Measurements from ENCODE around the gene SDHA.
"Not testable (repeated sequence)": the region's sequence is repeated elsewhere in the genome, so short reads cannot be mapped to it uniquely, and the experiment has no call there.

The SDHA gene

DNA sequence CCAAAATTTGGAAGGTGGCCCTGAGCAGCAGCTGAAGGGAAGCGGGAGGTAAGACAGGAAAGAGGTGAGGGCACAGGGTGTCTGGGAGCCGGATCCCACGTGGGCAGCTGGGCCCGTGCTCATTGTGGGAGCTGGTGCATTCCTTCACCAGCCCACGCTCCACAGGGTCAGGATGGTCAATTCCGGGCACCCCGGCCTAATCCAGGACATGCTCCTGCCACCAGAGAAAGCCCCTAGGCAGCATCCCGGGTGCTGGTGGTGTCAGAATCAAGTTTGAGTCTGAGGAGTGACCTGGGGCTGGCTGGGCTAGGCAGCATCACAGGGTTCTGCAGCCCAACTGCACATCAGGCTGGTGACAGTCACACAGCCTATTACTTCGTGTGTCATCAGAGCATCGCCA, 46.2 kb downstream of the SDHA start:
- no peak for DNase-seq

DNA sequence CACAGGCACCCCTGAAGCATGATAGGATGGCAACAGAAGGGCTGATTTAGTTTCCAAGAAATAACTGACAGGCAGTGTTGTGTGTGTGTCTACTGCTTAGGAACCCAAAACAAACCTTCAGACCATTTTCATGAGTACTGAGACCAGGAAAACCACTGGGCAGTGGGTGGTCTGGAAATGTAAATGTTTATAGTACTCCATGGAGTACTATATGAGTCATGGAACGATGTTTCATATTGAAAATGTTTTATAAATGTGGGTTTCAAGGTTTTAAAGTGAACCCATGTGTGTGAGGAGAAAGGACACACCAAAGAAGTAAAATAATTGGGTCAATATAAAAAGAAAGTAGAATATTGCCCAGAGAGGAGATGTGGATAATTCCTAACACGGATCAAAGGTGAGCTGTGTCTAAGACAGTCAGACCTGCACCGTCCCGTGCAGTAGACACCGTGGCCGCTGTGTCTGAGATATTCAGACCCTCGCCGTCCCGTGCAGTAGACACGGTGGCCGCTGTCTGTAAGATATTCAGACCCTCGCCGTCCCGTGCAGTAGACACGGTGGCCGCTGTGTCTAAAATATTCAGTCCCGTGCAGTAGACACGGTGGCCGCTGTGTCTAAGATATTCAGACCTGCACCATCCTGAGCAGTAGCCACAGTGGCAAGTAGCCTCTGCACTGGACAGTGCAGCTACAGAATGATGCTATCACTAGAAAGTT, 48.3 kb downstream of the SDHA start:
- not testable (repeated sequence) for DNase-seq

DNA sequence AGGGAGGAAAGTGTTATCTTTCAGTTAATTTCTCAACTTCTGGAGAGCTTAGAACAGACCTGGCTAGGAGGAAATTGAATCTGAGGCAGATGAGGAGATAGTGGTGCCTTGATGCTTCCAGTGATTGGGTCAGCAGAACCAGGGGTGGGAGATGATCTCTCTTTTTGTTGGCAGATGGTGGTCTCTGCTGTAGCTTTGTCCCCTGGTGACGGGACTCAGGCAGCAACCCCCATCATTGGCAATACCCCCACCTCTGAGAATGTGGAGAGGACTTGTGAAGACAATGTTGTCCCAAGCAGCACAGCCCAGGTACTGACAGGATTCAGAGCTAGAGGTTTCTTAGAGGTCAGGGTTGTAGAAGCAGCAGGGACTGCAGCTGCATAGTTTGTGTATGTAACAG, 49.6 kb downstream of the SDHA start:
- no peak for DNase-seq

DNA sequence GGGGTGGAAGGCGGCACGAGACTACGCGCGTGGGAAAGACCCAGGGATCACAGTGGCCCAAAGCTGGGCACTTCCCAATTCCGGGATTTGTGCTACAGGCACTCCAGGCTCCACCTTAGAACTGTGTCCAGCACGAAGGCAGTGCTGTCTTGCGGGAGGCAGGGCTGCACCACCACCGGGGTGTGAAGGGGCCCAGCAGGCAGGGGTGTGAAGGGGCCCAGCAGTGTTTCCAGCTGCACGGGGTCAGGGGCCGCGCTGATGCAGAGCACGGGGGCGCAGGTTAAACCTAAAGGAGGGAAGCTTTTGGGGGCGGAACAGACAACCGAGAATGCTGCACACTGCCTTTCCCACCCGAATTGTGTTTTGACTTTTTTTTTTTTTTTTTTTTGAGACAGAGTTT, 52.2 kb downstream of the SDHA start:
- no peak for DNase-seq

- DNase-seq = not testable (repeated sequence)
Measured at GRCh38 chr5:271828-272167, 53.7 kb downstream of the SDHA start.

DNA sequence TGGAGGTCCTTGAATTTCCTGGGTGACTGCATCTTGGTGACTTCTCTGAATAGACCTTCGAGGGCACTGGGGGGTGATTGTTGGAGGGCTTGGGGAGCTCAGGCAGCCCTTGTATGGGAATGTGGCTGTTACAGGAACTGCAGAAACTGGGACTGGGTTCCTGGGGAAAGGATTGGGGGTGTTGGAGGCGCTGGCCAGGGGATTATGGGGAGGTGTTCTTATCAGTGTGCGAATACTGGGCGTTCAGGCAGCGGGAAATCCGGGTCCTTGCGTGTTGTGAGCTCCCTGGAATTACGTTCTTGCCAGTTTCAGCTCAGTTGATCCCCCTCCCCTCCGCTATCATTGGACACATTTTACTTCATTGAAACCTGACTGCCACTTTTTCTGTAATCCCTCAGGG, 55.0 kb downstream of the SDHA start:
- DNase-seq = not testable (repeated sequence)

GRCh38 chr5:273491-273890, 55.4 kb downstream of the SDHA start:
- DNase-seq = not testable (repeated sequence)

DNA sequence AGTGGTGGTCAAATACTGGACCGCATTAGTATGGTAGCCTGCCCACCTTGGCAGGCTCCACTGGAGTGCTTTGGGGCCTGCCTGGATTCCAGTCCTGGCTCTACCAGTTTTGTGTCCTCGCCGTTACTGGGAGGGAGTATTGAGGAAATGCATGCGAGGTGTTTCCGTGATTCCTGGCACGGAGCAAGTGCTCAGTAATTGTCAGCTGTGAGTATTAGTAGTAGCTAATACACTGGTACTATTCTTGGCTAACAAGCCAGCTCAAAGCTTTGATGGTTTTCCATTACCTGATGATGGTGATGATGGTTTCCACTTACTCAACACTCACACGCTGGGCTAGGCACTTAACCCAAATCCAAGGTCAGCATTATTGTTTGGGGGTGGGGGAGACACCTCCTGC, 56.2 kb downstream of the SDHA start:
- not testable (repeated sequence) for DNase-seq

DNA sequence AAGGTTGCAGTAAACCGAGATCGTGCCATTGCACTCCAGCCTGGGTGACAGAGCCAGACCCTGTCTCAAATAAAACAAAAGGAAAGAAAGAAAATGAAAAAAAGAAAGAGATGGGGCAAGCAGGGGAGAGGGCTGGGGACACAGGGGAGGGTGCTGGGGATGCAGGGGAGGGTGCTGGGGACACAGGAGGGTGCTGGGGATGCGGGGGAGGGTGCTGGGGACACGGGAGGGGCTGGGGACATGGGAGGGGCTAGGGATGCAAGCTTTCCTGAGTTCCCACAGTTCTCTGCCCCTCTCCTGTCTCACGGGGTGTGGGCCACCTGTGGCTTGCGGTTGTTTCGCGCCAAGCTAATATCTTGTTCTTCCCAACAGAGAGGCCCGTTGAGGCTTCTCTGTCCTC, 60.5 kb downstream of the SDHA start:
- no peak for DNase-seq

- not testable (repeated sequence) for DNase-seq
Measured at GRCh38 chr5:279051-279665, 61.0 kb downstream of the SDHA start.

- no peak for DNase-seq
Measured at GRCh38 chr5:285991-286557, 68.0 kb downstream of the SDHA start.

DNA sequence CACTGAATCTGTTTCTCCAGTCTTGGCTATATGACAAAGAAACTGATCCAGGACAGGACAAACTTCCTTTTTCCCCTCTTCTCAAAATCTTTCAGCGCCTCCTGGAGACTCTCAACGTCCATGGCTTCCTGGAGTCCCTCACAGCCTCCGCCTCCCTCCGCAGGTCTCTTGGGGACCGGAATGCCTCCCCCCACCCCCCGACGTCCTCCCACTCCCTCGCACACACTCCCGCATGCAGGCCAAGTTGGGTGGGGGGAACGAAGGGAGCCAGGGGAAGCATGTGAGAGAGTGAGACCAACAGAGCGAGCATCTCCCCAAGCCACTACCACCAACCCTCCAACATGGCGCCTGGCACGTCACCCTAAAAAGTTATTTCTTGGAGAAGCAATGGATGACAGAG, 72.1 kb downstream of the SDHA start:
- not testable (repeated sequence) for DNase-seq

GRCh38 chr5:291345-291744, 73.2 kb downstream of the SDHA start:
- not testable (repeated sequence) for DNase-seq

DNA sequence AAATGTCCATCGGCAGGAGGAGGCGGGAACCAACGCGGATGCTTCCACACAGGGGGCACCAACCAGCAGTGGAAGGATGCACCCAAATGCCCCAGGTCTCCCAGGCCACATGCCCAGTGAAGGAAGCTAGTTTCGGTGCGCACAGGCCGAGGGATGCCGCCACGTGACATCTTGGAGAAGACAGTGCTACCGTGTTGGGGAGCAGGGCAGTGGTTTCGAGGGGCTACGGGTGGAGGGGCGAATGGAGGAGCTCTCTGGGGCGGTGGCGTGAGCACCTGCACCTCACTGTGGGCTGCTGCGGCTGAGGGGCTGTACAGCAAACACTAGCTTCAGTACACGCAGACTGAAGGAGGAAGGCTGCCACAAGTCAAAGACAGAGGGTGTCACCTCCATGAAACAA, 76.7 kb downstream of the SDHA start:
- not testable (repeated sequence) for DNase-seq

DNA sequence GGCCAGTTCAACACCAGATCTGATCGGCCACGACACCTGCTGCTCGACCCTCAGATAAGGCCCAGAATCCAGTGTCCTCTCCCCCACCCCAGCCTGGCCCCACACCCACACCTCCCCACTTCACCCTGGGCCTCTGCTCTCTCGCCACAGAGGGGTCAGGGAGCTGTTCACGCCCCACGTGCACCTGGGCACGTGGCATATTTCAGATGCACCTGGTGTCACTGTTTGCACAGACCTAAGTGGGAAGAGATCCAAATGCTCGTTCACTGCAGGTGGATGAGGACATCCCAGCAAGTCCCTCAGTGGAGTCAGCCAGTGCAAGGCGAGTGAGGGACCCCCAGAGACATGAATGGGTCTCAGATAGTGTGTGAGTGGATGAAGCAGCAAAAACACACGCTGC, 78.1 kb downstream of the SDHA start:
- not testable (repeated sequence) for DNase-seq

GRCh38 chr5:296954-297353, 78.8 kb downstream of the SDHA start:
- peak; percentile 36 for DNase-seq

DNA sequence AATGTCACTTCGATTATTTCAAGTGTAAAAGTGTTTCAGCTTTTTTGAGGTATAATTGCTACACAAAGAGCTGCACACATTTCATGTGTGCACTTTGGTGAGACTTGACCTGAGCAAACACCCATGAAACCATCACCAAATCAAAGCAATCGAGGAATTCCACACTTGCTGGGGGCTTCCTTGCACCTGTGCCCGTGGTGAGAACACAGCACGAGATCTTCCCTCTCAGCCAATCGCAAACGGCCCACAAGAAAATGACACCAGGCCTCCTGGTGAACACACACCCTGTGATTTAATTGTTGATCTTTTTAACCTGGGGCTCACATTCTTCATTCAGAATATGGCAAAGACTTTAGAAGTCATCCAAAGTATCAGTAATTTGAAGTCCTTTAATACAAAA, 79.3 kb downstream of the SDHA start:
- not testable (repeated sequence) for DNase-seq

DNA sequence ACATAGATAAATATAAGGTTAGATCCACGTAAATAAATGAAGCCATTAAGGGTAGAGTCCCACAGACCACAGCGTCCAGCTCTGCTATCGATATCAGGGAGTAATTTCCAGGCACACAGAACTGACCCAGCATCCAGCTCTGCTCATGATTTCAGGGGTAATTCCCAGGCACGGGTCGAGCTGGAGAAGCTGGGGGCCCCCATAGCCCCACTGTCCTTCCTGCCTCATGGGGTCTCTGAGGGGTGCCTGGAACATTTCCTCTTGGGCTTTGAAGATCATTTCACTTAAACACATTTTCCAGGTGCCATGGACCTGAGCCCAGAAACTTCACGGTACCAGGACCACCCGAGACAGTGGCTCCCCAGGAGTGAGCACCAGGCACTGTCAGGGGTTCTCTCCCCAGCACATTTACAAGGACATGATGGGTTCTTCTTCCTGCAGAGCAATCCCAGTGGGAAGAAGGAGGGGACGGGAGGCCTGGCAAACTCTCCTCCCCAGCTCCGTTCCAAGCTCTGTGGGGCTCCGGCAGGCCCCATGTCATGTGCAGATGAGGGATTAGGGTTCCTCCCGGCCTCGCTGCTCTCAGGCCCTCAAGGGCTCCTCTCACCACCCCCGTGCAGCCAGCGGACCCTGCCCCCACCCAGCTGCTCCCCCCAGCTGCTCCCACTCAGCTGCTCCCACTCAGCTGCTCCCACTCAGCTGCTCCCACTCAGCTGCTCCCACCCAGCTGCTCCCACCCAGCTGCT, 80.0 kb downstream of the SDHA start:
- DNase-seq = not testable (repeated sequence)

DNA sequence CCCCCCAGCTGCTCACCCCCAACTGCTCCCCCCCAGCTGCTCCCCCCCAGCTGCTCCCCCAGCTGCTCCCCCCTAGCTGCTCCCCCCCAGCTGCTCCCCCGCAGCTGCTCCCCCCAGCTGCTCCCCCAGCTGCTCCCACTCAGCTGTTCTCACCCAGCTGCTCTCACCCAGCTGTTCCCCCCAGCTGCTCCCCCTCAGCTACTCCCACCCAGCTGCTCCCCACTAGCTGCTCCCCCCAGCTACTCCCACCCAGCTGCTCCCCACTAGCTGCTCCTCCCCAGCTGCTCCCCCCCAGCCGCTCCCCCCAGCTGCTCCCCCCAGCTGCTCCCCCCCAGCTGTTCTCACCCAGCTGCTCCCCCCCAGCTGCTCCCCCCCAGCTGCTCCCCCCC, 80.6 kb downstream of the SDHA start:
- no peak for DNase-seq

- DNase-seq = not testable (repeated sequence)
Measured at GRCh38 chr5:299921-300320, 81.8 kb downstream of the SDHA start.

GRCh38 chr5:300691-301435, 82.7 kb downstream of the SDHA start:
- DNase-seq = not testable (repeated sequence)

DNA sequence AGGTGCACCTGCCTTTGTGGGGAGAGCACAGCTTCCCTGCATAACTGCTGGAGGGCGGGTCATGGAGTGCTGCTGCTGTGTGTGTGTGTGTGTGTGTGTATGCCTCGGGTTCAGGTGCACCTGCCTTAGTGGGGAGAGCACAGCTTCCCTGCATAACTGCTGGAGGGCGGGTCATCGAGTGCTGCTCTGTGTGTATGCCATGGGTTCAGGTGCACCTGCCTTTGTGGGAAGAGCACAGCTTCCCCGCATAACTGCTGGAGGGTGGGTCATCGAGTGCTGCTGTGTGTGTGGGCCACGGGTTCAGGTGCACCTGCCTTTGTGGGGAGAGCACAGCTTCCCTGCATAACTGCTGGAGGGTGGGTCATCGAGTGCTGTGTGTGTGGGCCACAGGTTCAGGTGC, 84.3 kb downstream of the SDHA start:
- not testable (repeated sequence) for DNase-seq

DNA sequence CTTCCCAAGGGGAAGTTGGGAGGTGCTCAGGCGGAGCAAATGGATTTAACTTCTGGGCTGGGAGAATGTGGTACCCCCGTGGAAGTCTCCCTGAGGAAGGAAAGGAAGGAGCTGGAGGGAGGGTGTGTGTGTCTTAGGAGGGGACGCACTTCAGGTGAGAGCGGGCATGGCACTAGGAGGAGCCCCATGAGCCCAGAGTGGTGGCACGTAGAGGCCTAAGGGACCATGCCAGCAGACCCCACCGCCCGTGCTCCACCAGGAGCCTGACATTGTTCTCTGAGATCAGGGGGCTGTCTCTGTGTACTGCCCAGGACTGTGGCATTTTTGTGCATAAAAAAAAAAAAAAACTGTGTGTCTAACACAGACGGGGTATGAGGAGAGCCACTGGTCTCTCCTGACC, 84.8 kb downstream of the SDHA start:
- no peak for DNase-seq
